Measurements from ENCODE around the gene ANKRD39. TPM values are rescaled to one million over a fixed set of nuclear protein-coding genes. Genes with fewer than 3 reads are reported as not detected.
"Not testable (repeated sequence)": the region's sequence is repeated elsewhere in the genome, so short reads cannot be mapped to it uniquely, and the experiment has no call there.

Gene ANKRD39
- total RNA-seq, 1 donor = 4.3 TPM

GRCh38 chr2:96808176-96808837 is 49.5 kb downstream of the ANKRD39 start:
- H3K4me1 ChIP-seq (ENCODE audit: insufficient read depth, low read length) = peaks cover 15% of the 10 kb centered on the region
- H3K27me3 ChIP-seq (ENCODE audit: insufficient read depth, low read length) = no peaks in the 10 kb centered on the region
- H3K9me3 ChIP-seq (ENCODE audit: low read depth, low read length) = no peaks in the 10 kb centered on the region
- H3K4me3 ChIP-seq (ENCODE audit: low read length) = no peak overlapping the region

- Histone ChIP-seq H3K4me3 (ENCODE audit: low read length) (peak overlapping the region; percentile 12), H3K27me3 (ENCODE audit: insufficient read depth, low read length) (no peaks in the 10 kb centered on the region), H3K4me1 (ENCODE audit: insufficient read depth, low read length) (peaks cover 22% of the 10 kb centered on the region), H3K9me3 (ENCODE audit: low read depth, low read length) (no peaks in the 10 kb centered on the region)
Measured at GRCh38 chr2:96807127-96807471, 50.7 kb downstream of the ANKRD39 start.

GRCh38 chr2:96806468-96807126 is 51.2 kb downstream of the ANKRD39 start:
- peak overlapping the region; percentile 12 for H3K4me3 ChIP-seq (ENCODE audit: low read length)
- H3K4me1 ChIP-seq (ENCODE audit: insufficient read depth, low read length) = peaks cover 27% of the 10 kb centered on the region
- no peaks in the 10 kb centered on the region for H3K27me3 ChIP-seq (ENCODE audit: insufficient read depth, low read length)
- no peaks in the 10 kb centered on the region for H3K9me3 ChIP-seq (ENCODE audit: low read depth, low read length)

- H3K4me1 ChIP-seq (ENCODE audit: insufficient read depth, low read length) = peaks cover 32% of the 10 kb centered on the region
- not testable (repeated sequence) for H3K9me3 ChIP-seq (ENCODE audit: low read depth, low read length); H3K27me3 ChIP-seq (ENCODE audit: insufficient read depth, low read length); H3K4me3 ChIP-seq (ENCODE audit: low read length)
Measured at GRCh38 chr2:96805946-96806345, 51.9 kb downstream of the ANKRD39 start.

GRCh38 chr2:96804986-96805385 is 52.8 kb downstream of the ANKRD39 start:
- Histone ChIP-seq H3K4me3 (ENCODE audit: low read length) (no peak overlapping the region), H3K4me1 (ENCODE audit: insufficient read depth, low read length) (peaks cover 37% of the 10 kb centered on the region), H3K27me3 (ENCODE audit: insufficient read depth, low read length) (no peaks in the 10 kb centered on the region), H3K9me3 (ENCODE audit: low read depth, low read length) (no peaks in the 10 kb centered on the region)

- Histone ChIP-seq H3K27me3 (ENCODE audit: insufficient read depth, low read length) (no peaks in the 10 kb centered on the region), H3K4me3 (ENCODE audit: low read length) (no peak overlapping the region), H3K4me1 (ENCODE audit: insufficient read depth, low read length) (peaks cover 35% of the 10 kb centered on the region), H3K9me3 (ENCODE audit: low read depth, low read length) (no peaks in the 10 kb centered on the region)
Measured at GRCh38 chr2:96802721-96803120, 55.1 kb downstream of the ANKRD39 start.

- no peaks in the 10 kb centered on the region for H3K9me3 ChIP-seq (ENCODE audit: low read depth, low read length)
- H3K27me3 ChIP-seq (ENCODE audit: insufficient read depth, low read length) = no peaks in the 10 kb centered on the region
- no peak overlapping the region for H3K4me3 ChIP-seq (ENCODE audit: low read length)
- H3K4me1 ChIP-seq (ENCODE audit: insufficient read depth, low read length) = peaks cover 28% of the 10 kb centered on the region
Measured at GRCh38 chr2:96801786-96802595, 55.8 kb downstream of the ANKRD39 start.

GRCh38 chr2:96801005-96801785 is 56.6 kb downstream of the ANKRD39 start:
- H3K4me3 ChIP-seq (ENCODE audit: low read length) = no peak overlapping the region
- H3K9me3 ChIP-seq (ENCODE audit: low read depth, low read length) = no peaks in the 10 kb centered on the region
- H3K27me3 ChIP-seq (ENCODE audit: insufficient read depth, low read length) = no peaks in the 10 kb centered on the region
- peaks cover 23% of the 10 kb centered on the region for H3K4me1 ChIP-seq (ENCODE audit: insufficient read depth, low read length)

GRCh38 chr2:96800061-96801004 is 57.5 kb downstream of the ANKRD39 start:
- H3K9me3 ChIP-seq (ENCODE audit: low read depth, low read length) = no peaks in the 10 kb centered on the region
- no peaks in the 10 kb centered on the region for H3K27me3 ChIP-seq (ENCODE audit: insufficient read depth, low read length)
- peaks cover 22% of the 10 kb centered on the region for H3K4me1 ChIP-seq (ENCODE audit: insufficient read depth, low read length)
- no peak overlapping the region for H3K4me3 ChIP-seq (ENCODE audit: low read length)

- Histone ChIP-seq H3K27me3 (ENCODE audit: insufficient read depth, low read length) (no peaks in the 10 kb centered on the region), H3K4me3 (ENCODE audit: low read length) (no peak overlapping the region), H3K9me3 (ENCODE audit: low read depth, low read length) (no peaks in the 10 kb centered on the region), H3K4me1 (ENCODE audit: insufficient read depth, low read length) (peaks cover 22% of the 10 kb centered on the region)
Measured at GRCh38 chr2:96799623-96799935, 58.2 kb downstream of the ANKRD39 start.

GRCh38 chr2:96798733-96799622 is 58.8 kb downstream of the ANKRD39 start:
- Histone ChIP-seq H3K27me3 (ENCODE audit: insufficient read depth, low read length) (no peaks in the 10 kb centered on the region), H3K4me1 (ENCODE audit: insufficient read depth, low read length) (peaks cover 22% of the 10 kb centered on the region), H3K9me3 (ENCODE audit: low read depth, low read length) (no peaks in the 10 kb centered on the region), H3K4me3 (ENCODE audit: low read length) (no peak overlapping the region)

Measured in mononuclear cell (primary cell).